Thyroid gland (tissue), 4 donors: ENCODE data around the gene STPG1.

ENCODE experiments used
- POLR2A ChIP-seq, 2 donors: fragments of 450-650 bp; IDR thresholded peaks; one replicate each; pipeline ENCODE4 v1.6.1; 2017; ENCODE audit warnings: antibody characterized with exemption in 2 of 2, mild to moderate bottlenecking in 2 of 2, moderate library complexity in 1 of 2
- TF ChIP-seq, protein P1 (sequence below), 6 experiments: fragments of 200-600 bp in 3 of 6; fragments of 450-650 bp in 3 of 6; sonication (generic) in 3 of 6; IDR thresholded peaks; one replicate each; pipeline ENCODE4 v1.5.1; 2016 to 2019; ENCODE audit warnings: antibody characterized with exemption in 6 of 6, mild to moderate bottlenecking in 2 of 6, inconsistent platforms in 1 of 6, moderate library complexity in 1 of 6

DNA sequence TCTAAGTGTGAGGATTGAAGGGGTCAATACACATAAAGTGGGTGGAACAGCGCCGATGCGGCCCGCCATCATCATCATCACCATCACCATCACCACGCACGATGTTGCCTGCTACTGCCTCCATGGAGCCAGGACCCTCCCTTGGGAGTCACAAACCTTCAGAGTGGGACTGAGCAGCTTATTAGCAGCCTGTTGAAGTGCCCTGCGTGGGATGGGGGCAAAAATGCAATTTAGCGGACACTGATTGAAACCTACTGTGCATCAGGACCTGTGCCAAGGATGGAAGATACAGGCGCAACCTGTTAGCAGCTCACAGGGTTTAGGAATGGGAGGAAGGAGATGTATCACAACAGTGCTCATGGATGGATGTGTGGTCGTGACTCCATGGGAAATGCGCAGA lies 26.7 kb downstream of the STPG1 start:
- TF ChIP-seq, protein P1, sequence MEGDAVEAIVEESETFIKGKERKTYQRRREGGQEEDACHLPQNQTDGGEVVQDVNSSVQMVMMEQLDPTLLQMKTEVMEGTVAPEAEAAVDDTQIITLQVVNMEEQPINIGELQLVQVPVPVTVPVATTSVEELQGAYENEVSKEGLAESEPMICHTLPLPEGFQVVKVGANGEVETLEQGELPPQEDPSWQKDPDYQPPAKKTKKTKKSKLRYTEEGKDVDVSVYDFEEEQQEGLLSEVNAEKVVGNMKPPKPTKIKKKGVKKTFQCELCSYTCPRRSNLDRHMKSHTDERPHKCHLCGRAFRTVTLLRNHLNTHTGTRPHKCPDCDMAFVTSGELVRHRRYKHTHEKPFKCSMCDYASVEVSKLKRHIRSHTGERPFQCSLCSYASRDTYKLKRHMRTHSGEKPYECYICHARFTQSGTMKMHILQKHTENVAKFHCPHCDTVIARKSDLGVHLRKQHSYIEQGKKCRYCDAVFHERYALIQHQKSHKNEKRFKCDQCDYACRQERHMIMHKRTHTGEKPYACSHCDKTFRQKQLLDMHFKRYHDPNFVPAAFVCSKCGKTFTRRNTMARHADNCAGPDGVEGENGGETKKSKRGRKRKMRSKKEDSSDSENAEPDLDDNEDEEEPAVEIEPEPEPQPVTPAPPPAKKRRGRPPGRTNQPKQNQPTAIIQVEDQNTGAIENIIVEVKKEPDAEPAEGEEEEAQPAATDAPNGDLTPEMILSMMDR (IDR thresholded peaks at IDR 0.05), result no peak
- TF ChIP-seq POLR2A (IDR thresholded peaks at IDR 0.05), result no peak
